ENCODE data around the gene FITM1. TPM values are rescaled to one million over a fixed set of nuclear protein-coding genes. Genes with fewer than 3 reads are reported as not detected.

Gene FITM1
- total RNA-seq, 4 donors from 2014 or later = 0.61 to 1.3 (median 1.0) TPM; not detected in 1

DNA sequence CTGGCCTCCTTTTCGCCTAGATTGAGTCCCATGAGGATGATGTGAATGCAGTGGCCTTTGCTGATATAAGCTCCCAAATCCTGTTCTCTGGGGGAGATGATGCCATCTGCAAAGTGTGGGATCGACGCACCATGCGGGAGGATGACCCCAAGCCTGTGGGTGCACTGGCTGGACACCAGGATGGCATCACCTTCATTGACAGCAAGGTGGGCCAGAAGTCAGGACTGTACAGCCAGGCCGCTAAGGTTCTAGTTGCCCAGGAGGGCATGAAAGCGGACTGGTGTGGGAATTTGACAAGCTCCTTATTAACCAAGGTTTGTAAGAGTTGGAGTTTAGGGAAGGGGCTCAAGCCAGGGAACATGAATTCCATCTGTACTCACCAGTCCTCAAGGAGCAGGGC, 10.8 kb upstream of the FITM1 start:
- 95 to 99% methylated on average over 6 of the region's 6 CpGs for WGBS, 2 donors
- DNase-seq (ENCODE audit: low spot score in 2 of 2) = no peak
- TF ChIP-seq, protein P1, sequence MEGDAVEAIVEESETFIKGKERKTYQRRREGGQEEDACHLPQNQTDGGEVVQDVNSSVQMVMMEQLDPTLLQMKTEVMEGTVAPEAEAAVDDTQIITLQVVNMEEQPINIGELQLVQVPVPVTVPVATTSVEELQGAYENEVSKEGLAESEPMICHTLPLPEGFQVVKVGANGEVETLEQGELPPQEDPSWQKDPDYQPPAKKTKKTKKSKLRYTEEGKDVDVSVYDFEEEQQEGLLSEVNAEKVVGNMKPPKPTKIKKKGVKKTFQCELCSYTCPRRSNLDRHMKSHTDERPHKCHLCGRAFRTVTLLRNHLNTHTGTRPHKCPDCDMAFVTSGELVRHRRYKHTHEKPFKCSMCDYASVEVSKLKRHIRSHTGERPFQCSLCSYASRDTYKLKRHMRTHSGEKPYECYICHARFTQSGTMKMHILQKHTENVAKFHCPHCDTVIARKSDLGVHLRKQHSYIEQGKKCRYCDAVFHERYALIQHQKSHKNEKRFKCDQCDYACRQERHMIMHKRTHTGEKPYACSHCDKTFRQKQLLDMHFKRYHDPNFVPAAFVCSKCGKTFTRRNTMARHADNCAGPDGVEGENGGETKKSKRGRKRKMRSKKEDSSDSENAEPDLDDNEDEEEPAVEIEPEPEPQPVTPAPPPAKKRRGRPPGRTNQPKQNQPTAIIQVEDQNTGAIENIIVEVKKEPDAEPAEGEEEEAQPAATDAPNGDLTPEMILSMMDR (IDR thresholded peaks at IDR 0.05) = no peak
- no peak for TF ChIP-seq POLR2A (IDR thresholded peaks at IDR 0.05)
- no peak overlapping the region for H3K4me3 ChIP-seq (ENCODE audit: low read depth, poor library complexity, severe bottlenecking)
- intact Hi-C loops (cut with DNase I; ENCODE audit: low total_unique reads) = no loop called here

DNA sequence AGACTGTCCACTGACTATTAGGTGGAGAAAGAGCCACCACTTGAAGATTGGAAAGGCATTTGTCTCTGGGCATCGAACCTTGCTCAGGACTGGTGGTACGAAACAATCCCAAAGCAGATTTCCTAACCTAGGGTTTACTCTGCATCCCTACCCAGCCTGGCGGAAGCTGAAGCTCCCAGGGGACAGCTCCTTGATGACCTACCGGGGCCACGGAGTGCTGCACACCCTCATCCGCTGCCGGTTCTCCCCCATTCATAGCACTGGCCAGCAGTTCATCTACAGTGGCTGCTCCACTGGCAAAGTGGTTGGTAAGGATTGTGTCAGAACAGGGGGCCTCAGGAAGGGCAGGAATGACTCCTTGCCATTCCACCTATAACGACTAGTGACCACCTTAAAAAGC, 9.2 kb upstream of the FITM1 start:
- 96 to 98% methylated on average over 8 of the region's 8 CpGs for WGBS, 2 donors
- DNase-seq (ENCODE audit: low spot score in 2 of 2) = no peak
- TF ChIP-seq POLR2A (IDR thresholded peaks at IDR 0.05) = no peak
- TF ChIP-seq, protein P1 (IDR thresholded peaks at IDR 0.05) = no peak
- intact Hi-C loops (cut with DNase I; ENCODE audit: low total_unique reads) = no loop called here
- H3K4me3 ChIP-seq (ENCODE audit: low read depth, poor library complexity, severe bottlenecking) = no peak overlapping the region

DNA sequence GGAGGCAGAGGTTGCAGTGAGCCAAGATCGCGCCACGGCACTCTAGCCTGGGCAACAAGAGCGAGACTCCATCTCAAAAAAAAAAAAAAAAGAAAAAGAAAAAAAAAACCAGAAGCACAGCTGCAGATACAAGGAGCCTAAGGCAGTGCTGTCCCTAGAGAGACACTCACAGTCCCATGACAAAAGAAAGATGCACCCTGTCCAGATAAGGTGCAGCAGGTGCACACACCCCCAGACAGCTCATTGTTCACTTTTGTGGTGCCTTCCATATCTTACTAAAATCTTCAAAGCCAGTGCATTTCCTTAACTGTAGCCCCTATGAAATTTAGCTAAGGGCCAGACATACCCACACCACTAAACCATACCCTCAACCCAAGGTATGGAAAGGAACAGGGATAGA, 8.0 kb upstream of the FITM1 start:
- no peak for DNase-seq (ENCODE audit: low spot score in 2 of 2)
- TF ChIP-seq, protein P1 (IDR thresholded peaks at IDR 0.05) = no peak
- no peak for TF ChIP-seq POLR2A (IDR thresholded peaks at IDR 0.05)
- intact Hi-C loops (cut with DNase I; ENCODE audit: low total_unique reads) = no loop called here
- 95% methylated on average over 4 of the region's 4 CpGs for WGBS, 2 donors
- H3K4me3 ChIP-seq (ENCODE audit: low read depth, poor library complexity, severe bottlenecking) = no peak overlapping the region

DNA sequence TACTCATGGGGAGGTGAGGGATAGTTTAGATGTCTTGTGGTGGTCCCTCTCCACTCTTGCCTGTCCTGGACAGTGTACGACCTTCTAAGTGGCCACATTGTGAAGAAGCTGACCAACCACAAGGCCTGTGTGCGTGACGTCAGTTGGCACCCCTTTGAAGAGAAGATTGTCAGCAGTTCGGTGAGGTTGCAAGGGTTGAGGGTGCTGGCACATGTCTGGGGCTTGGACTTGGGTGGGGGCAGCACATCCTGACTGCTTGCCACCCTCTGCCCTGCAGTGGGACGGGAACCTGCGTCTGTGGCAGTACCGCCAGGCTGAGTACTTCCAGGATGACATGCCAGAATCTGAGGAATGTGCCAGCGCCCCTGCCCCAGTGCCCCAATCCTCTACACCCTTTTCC, 7.6 kb upstream of the FITM1 start:
- intact Hi-C loops (cut with DNase I; ENCODE audit: low total_unique reads) = no loop called here
- DNase-seq (ENCODE audit: low spot score in 2 of 2) = no peak
- WGBS, 2 donors = 81 to 89% methylated on average over 8 of the region's 8 CpGs
- no peak overlapping the region for H3K4me3 ChIP-seq (ENCODE audit: low read depth, poor library complexity, severe bottlenecking)
- TF ChIP-seq POLR2A (IDR thresholded peaks at IDR 0.05) = no peak
- TF ChIP-seq, protein P1 (IDR thresholded peaks at IDR 0.05) = no peak

DNA sequence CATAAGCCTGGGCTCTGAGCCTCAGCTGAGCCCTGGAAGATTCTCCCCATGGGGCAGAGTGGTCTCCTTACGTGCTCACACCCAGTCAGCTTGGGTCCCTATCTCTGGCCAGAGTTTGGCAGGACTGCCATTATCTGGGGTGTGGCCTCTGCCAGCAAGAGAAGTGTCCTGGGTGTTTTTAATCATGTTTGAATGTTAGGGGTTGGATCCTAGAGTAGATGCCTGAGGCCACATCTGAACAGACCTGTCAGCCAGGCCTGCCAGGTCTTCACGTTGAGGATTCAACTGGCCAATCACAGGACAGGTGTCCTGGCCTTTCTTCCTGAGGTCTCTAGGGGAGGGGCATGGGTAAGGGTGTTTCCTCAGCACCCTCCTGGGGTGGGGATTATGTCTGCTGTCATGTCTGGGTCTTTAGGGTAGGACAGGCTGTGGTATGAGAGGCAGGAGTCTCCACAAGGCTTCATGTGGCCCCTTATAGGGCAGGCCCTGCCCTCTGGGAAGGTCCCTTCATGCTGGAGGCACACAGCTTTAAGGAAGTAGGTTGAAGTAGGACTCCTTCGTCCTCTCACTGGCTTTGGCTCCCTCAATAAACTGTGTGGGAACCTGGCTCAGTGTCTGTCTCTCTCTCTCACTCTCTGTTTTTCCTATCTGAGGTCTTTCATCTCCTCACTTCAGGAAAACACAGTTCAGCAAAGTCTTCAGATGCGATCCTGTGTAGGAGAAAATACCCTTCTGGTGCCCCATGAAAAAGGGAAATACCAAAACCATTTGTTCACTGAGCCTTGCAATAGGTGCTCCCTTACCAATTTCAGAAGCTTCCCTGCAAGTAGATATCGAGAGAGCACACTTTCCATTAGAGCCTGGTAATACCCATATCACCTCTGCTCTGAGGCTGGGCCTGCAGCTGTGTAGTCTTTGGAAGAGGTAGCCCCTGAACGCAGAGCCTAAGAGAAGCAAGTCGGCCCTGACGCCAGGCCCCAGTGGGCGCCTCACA, 6.7 kb upstream of the FITM1 start:
- intact Hi-C loops (cut with DNase I; ENCODE audit: low total_unique reads) = no loop called here
- no peak for DNase-seq (ENCODE audit: low spot score in 2 of 2)
- 70 to 82% methylated on average over 9 of the region's 9 CpGs for WGBS, 2 donors
- TF ChIP-seq, protein P1 (IDR thresholded peaks at IDR 0.05) = no peak
- TF ChIP-seq POLR2A (IDR thresholded peaks at IDR 0.05) = no peak
- H3K4me3 ChIP-seq (ENCODE audit: low read depth, poor library complexity, severe bottlenecking) = no peak overlapping the region
